IMR-90 (cell line): Measurements from ENCODE around the gene ZNF747. TPM values are rescaled to one million over a fixed set of nuclear protein-coding genes. Genes with fewer than 3 reads are reported as not detected.

Experiments used
- ATAC-seq: fragments of 200-7000 bp; cut with Tn5 transposase; 2 replicates; pipeline ENCODE4 v1.9.1; 2020; ENCODE audit warnings: low read depth, mild to moderate bottlenecking, moderate library complexity
- BruUV-seq: library from RNA; stranded (reverse); fragments of 400-500 nt; replicated peaks from 2 replicates; lab custom pipeline; 2021; lab: Mats Ljungman, UMichigan
- CTCF ChIA-PET: fragments of 300-600 bp; formaldehyde crosslinking; extraction: SDS; loops from one replicate; lab custom pipeline; 2021; ENCODE audit warnings: antibody characterized with exemption; lab: Yijun Ruan, JAX
- POLR2A ChIA-PET: fragments of 300-600 bp; sonication (Branson Sonifier 250); formaldehyde crosslinking; loops from one replicate; lab custom pipeline; 2022; ENCODE audit warnings: antibody characterized with exemption; ENCODE audit not compliant: unreplicated experiment; lab: Charles Lee
- DNase-seq: peaks from one replicate; pipeline ENCODE4 v3.0.0; 2013
- H2AFZ ChIP-seq: replicated peaks from 2 replicates; pipeline ENCODE3; 2013; ENCODE audit warnings: low read length, mild to moderate bottlenecking; ENCODE audit not compliant: poor library complexity
- H2AK5ac ChIP-seq: 2 replicates; pipeline ENCODE4 v1.6.1; 2013; ENCODE audit warnings: low read depth, low read length, inconsistent platforms
- H2AK9ac ChIP-seq: replicated peaks from 2 replicates; pipeline ENCODE3; 2013; ENCODE audit warnings: mild to moderate bottlenecking, low read depth, low read length, moderate library complexity; ENCODE audit not compliant: poor library complexity
- H2BK120ac ChIP-seq: 2 replicates; pipeline ENCODE4 v1.6.1; 2013; ENCODE audit warnings: low read depth, low read length, inconsistent platforms
- H2BK15ac ChIP-seq: 3 replicates; pipeline ENCODE4 v1.6.1; 2013; ENCODE audit warnings: low read depth, low read length, inconsistent platforms
- H2BK20ac ChIP-seq: 2 replicates; pipeline ENCODE4 v1.6.1; 2013; ENCODE audit warnings: low read depth, mild to moderate bottlenecking, inconsistent platforms, low read length, moderate library complexity
- H2BK5ac ChIP-seq: 2 replicates; pipeline ENCODE4 v1.6.1; 2013; ENCODE audit warnings: mild to moderate bottlenecking, low read depth, low read length, inconsistent platforms; ENCODE audit not compliant: poor library complexity, severe bottlenecking
- H3K14ac ChIP-seq: replicated peaks from 2 replicates; pipeline ENCODE4 v1.6.1; 2013; ENCODE audit warnings: low read depth, low read length, inconsistent platforms
- H3K18ac ChIP-seq: 2 replicates; pipeline ENCODE4 v1.6.1; 2013; ENCODE audit warnings: low read depth, low read length, control low read depth
- H3K23ac ChIP-seq: 2 replicates; pipeline ENCODE4 v1.6.1; 2013; ENCODE audit warnings: low read depth, low read length, inconsistent platforms
- H3K27ac ChIP-seq: 2 replicates; pipeline ENCODE4 v1.5.1; 2013; ENCODE audit warnings: mild to moderate bottlenecking, control low read depth, low read length; ENCODE audit not compliant: insufficient read depth
- H3K27me3 ChIP-seq: 2 replicates; pipeline ENCODE4 v1.6.1; 2013; ENCODE audit warnings: low read length; ENCODE audit not compliant: control insufficient read depth, insufficient read depth
- H3K36me3 ChIP-seq: 2 replicates; pipeline ENCODE4 v1.6.1; 2013; ENCODE audit warnings: low read length, mixed read lengths; ENCODE audit not compliant: control insufficient read depth, insufficient read depth
- H3K4ac ChIP-seq: 2 replicates; pipeline ENCODE4 v1.6.1; 2013; ENCODE audit warnings: low read depth, low read length, inconsistent platforms
- H3K4me1 ChIP-seq: 2 replicates; pipeline ENCODE4 v1.6.1; 2013; ENCODE audit warnings: low read length, mixed read lengths; ENCODE audit not compliant: control insufficient read depth, insufficient read depth
- H3K4me2 ChIP-seq: 2 replicates; pipeline ENCODE4 v1.6.1; 2013; ENCODE audit warnings: low read depth, mild to moderate bottlenecking, control low read depth, low read length, moderate library complexity
- H3K4me3 ChIP-seq: 2 replicates; pipeline ENCODE4 v1.5.1; 2013; ENCODE audit warnings: low read depth, mild to moderate bottlenecking, control low read depth, low read length, moderate library complexity; ENCODE audit not compliant: insufficient read depth
- H3K56ac ChIP-seq: 2 replicates; pipeline ENCODE4 v1.6.1; 2013; ENCODE audit warnings: low read length, inconsistent platforms; ENCODE audit not compliant: insufficient read depth; ENCODE audit errors: extremely low read depth
- H3K79me1 ChIP-seq, 2 experiments: 2 replicates each; pipeline ENCODE4 v1.6.1; 2013; ENCODE audit warnings: low read length in 2 of 2, inconsistent platforms in 1 of 2, low read depth in 1 of 2
- H3K9ac ChIP-seq: 2 replicates; pipeline ENCODE4 v1.6.1; 2013; ENCODE audit warnings: low read depth, low read length, control low read depth
- H3K9me1 ChIP-seq: 2 replicates; pipeline ENCODE4 v1.6.1; 2013; ENCODE audit warnings: low read length, inconsistent platforms; ENCODE audit not compliant: insufficient read depth
- H3K9me3 ChIP-seq: 2 replicates; pipeline ENCODE4 v1.6.1; 2013; ENCODE audit warnings: low read length; ENCODE audit not compliant: control insufficient read depth, insufficient read depth
- H4K20me1 ChIP-seq: 2 replicates; pipeline ENCODE4 v1.6.1; 2013; ENCODE audit warnings: low read length, inconsistent platforms; ENCODE audit not compliant: insufficient read depth
- H4K5ac ChIP-seq: 2 replicates; pipeline ENCODE4 v1.6.1; 2013; ENCODE audit warnings: mild to moderate bottlenecking, low read depth, low read length, control low read depth
- H4K8ac ChIP-seq, 2 experiments: 2 replicates each; pipeline ENCODE4 v1.6.1; 2013; ENCODE audit warnings: low read depth in 2 of 2, low read length in 2 of 2, control low read depth in 1 of 2, inconsistent platforms in 1 of 2
- H4K91ac ChIP-seq: 2 replicates; pipeline ENCODE4 v1.6.1; 2013; ENCODE audit warnings: low read depth, low read length, inconsistent platforms; ENCODE audit not compliant: insufficient read depth
- CEBPB ChIP-seq: IDR thresholded peaks from 2 replicates; pipeline ENCODE4 v1.6.1; 2012; ENCODE audit warnings: low read depth, low read length, improper control_type of control experiment
- WGBS, 2 experiments: methylation state at CpG; one replicate each; pipeline versions ENCODE4 v1.1.5 to v1.1.7; 2013; ENCODE audit warnings: missing lambda C conversion rate in 2 of 2; ENCODE audit not compliant: insufficient read length in 1 of 2; ENCODE audit errors: extremely low coverage in 2 of 2; 5-methylcytosine and 5-hydroxymethylcytosine counted together
- dilution Hi-C: fragments of 300-500 bp; cut with HindIII; formaldehyde crosslinking; loops from one replicate; pipeline ENCODE4 v1.14.3; 2018; ENCODE audit warnings: low sequenced_read_pairs; ENCODE audit not compliant: unreplicated experiment
- in situ Hi-C: fragments of 300-500 bp; cut with MboI; formaldehyde crosslinking; loops from 3 replicates; pipeline ENCODE4 v1.14.3; 2019; ENCODE audit warnings: low sequenced_read_pairs, inconsistent platforms, mixed read lengths
- intact Hi-C: fragments of 100-400 bp; cut with micrococcal nuclease; formaldehyde crosslinking; loops from 2 replicates; pipeline ENCODE4 v1.10.0; 2022
- polyA plus RNA-seq, 3 experiments: library from polyadenylated mRNA; depleted of rRNA; stranded (reverse); fragments of >200 nt; gene quantifications; 2 replicates each; pipeline ENCODE4 v1.2.3, GENCODE V29; 2012; ENCODE audit warnings: low replicate concordance in 1 of 3
- total RNA-seq: library from RNA; depleted of rRNA; stranded (reverse); fragments of >200 nt; gene quantifications from 2 replicates; pipeline ENCODE4 v1.2.3, GENCODE V29; 2012
- TF ChIP-seq, protein P1 (sequence below): fragments of 150-350 bp; IDR thresholded peaks from 2 replicates; pipeline ENCODE4 v1.6.1; 2017; ENCODE audit warnings: mild to moderate bottlenecking, antibody characterized with exemption, low read length, low read depth

The ZNF747 gene
- total and polyA plus RNA-seq, 2 of the 4 experiments (the other 2 are of a cell fraction), result 2.0 to 2.9 TPM

GRCh38 chr16:30567991-30568638, 33.5 kb upstream of the ZNF747 start:
- H3K9ac ChIP-seq, result no peak overlapping the region
- H2BK15ac ChIP-seq, result no peak overlapping the region
- ChIA-PET CTCF (interaction anchor here (0.6 kb wide), 1 partner anchor 29 kb away, joined by 6 read pairs; no protein-coding TSS in a partner anchor), POLR2A (interaction anchor here (0.5 kb wide), 1 partner anchor 200 kb away, joined by 3 read pairs; no protein-coding TSS in a partner anchor)
- H3K56ac ChIP-seq, result no peak overlapping the region
- no peak overlapping the region for H3K14ac ChIP-seq
- no peaks in the 10 kb centered on the region for H3K9me3 ChIP-seq
- no peaks in the 10 kb centered on the region for H3K9me1 ChIP-seq
- H3K4me1 ChIP-seq, result peaks cover 9% of the 10 kb centered on the region
- H2BK5ac ChIP-seq, result no peak overlapping the region
- H2AK9ac ChIP-seq, result no peak overlapping the region
- peak overlapping the region; percentile 4; the same call in 1 of the 2 replicates for H3K4me2 ChIP-seq
- WGBS, 2 experiments, result 10% methylated on average over 2 of the region's 6 CpGs; no CpG with 5 or more reads in 1 of the 2 experiments
- in situ Hi-C loops (no loop called here), intact Hi-C loops (loop anchor here (1.0 kb wide), 1 partner anchor 26 kb away; no protein-coding TSS in a partner anchor), dilution Hi-C loops (no loop called here)
- H3K27me3 ChIP-seq, result peaks cover 6% of the 10 kb centered on the region; the same call in 1 of the 2 replicates
- no peak overlapping the region for H4K5ac ChIP-seq
- no peak overlapping the region; the same call in 1 of the 2 replicates for H2BK120ac ChIP-seq
- H3K79me1 ChIP-seq, result peaks cover 5 to 15% of the 10 kb centered on the region in 2 experiments; a peak in 3 of 4 replicates
- H4K8ac ChIP-seq, result peak overlapping the region in 1 of 2 experiments; percentile 9; a peak in 1 of 4 replicates
- no peak overlapping the region for H3K4ac ChIP-seq
- DNase-seq (peak; percentile 74), ATAC-seq (peak; percentile 4; the same call in 1 of the 2 replicates)
- peak overlapping the region; percentile 8; the same call in 1 of the 2 replicates for H3K23ac ChIP-seq
- no peak overlapping the region for H3K4me3 ChIP-seq
- H4K20me1 ChIP-seq, result no peaks in the 10 kb centered on the region
- no peaks in the 10 kb centered on the region for H3K36me3 ChIP-seq
- no peak overlapping the region for H2AFZ ChIP-seq
- no peak overlapping the region for H3K18ac ChIP-seq
- no peak overlapping the region for H4K91ac ChIP-seq
- no peak overlapping the region for H2AK5ac ChIP-seq
- BruUV-seq, result no TSS peak
- no peak overlapping the region for H2BK20ac ChIP-seq
- peak overlapping the region; percentile 21; the same call in 1 of the 2 replicates for H3K27ac ChIP-seq
- TF ChIP-seq, protein P1, sequence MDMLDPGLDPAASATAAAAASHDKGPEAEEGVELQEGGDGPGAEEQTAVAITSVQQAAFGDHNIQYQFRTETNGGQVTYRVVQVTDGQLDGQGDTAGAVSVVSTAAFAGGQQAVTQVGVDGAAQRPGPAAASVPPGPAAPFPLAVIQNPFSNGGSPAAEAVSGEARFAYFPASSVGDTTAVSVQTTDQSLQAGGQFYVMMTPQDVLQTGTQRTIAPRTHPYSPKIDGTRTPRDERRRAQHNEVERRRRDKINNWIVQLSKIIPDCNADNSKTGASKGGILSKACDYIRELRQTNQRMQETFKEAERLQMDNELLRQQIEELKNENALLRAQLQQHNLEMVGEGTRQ, result no peak
- peak; percentile 93 for TF ChIP-seq CEBPB
